GM12872 (cell line): ENCODE measurements around the gene PUS3.

Source experiments
- TF ChIP-seq, protein P1 (sequence below): IDR thresholded peaks from 3 replicates; pipeline ENCODE4 v1.5.1; 2011; ENCODE audit warnings: low read depth, mild to moderate bottlenecking, low read length, moderate library complexity; ENCODE audit not compliant: insufficient read depth

Gene PUS3

DNA sequence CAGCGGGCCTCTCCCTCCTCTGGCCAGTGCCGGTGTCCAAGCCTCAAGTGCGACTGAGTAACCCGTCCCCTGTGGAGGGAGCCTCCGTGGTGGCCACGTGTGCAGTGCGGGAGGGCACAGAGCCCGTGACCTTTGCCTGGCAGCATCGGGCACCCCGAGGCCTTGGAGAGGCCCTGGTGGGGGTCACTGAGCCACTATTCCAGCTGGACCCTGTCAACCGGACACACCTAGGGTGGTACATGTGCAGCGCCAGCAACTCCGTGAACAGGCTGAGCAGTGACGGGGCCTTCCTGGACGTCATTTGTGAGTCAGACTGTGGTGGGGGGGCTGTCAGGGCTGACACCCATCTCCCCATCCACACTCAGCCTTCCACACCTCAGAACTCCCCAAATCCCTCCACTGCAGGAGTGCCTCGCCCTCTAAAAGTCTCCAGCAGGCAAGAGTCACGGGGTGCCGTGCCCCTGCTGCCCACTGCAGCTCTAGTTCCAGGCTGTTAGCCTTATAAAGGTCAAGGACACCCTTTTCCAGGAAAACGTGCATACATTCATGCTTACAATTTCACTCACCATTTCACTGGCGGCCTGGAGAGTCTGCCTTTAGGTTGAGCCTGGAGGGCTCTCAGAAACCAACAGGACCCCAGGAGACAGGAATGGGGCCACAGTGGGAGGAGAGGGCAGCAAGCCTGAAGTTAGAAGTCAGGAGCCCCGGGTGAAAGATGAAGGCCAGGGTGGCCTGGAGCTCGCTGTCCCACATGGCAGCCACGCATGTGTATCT lies 45.5 kb upstream of the PUS3 start:
- TF ChIP-seq, protein P1, sequence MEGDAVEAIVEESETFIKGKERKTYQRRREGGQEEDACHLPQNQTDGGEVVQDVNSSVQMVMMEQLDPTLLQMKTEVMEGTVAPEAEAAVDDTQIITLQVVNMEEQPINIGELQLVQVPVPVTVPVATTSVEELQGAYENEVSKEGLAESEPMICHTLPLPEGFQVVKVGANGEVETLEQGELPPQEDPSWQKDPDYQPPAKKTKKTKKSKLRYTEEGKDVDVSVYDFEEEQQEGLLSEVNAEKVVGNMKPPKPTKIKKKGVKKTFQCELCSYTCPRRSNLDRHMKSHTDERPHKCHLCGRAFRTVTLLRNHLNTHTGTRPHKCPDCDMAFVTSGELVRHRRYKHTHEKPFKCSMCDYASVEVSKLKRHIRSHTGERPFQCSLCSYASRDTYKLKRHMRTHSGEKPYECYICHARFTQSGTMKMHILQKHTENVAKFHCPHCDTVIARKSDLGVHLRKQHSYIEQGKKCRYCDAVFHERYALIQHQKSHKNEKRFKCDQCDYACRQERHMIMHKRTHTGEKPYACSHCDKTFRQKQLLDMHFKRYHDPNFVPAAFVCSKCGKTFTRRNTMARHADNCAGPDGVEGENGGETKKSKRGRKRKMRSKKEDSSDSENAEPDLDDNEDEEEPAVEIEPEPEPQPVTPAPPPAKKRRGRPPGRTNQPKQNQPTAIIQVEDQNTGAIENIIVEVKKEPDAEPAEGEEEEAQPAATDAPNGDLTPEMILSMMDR, result no peak

DNA sequence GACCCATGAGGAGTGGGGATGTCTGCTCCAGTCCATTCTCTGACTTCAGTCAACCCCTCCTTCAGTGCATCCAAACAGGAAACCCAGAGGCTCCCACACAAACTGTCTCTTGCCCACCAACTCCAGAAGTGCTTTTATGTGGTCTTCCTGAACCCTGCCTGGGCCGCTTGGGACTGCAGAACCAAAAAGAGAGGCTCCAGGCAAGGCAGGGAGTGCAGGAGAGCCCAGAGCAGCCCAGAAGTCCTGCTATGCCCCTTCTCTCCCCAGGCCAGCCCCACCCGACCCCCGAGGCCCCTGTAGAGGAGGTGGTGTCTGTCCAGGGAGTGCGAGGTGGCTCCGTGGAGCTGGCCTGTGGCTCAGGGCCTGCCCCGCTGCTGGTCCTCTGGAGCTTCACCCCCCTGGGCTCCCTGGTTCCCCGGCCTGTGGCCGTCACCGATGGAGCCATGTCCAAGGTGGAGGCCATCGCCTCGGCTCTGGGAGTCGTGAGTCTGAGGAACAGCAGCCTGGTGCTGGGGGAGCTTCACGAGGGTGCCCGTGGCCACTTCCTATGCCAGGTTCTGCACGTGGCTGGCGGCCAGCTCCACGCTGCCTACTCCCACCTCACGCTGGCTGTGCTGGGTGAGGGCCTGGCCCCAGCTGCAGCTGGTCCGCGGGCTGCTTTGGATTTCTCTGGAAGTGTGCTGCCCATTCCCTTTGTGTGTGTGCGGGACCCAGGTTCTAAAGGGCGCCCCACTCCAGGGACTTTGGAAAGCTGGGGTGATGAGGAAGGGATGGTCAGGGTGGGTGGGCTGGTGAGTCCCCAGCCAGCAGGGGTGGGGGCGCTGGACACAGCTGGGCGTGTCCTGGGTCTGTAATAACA lies 44.6 kb upstream of the PUS3 start:
- TF ChIP-seq, protein P1, result no peak

DNA sequence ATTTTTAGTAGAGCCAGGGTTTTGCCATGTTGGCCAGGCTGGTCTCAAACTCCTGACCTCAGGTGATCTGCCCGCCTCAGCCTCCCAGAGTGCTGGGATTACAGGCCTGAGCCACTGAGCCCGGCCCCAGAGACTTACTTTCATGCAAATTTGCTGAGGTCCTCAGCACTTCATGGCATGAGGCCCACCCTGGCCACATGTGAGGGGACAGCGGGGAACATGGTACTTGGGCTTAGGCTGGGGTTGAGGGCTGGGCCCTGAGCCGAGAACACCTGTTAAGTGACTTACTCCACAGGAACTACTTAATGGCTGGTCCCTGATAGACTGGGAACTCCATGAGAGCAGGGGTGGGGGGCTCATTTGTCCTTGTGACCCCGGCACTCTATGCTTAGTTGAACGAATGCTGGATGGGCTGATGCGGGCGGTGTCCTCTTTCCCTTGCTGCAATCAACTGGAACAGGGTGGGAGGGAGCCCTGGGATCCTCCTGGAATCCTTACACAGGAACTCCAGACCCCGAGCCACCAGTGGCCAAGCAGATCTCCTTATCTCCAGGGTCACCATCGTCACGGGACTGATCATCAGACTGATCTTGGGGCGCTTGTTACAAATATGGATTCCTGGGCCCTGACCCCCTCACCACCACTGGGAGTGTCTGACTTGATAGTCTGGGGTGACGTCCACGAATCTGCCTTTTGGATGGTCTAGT lies 43.9 kb upstream of the PUS3 start:
- TF ChIP-seq, protein P1, result no peak

DNA sequence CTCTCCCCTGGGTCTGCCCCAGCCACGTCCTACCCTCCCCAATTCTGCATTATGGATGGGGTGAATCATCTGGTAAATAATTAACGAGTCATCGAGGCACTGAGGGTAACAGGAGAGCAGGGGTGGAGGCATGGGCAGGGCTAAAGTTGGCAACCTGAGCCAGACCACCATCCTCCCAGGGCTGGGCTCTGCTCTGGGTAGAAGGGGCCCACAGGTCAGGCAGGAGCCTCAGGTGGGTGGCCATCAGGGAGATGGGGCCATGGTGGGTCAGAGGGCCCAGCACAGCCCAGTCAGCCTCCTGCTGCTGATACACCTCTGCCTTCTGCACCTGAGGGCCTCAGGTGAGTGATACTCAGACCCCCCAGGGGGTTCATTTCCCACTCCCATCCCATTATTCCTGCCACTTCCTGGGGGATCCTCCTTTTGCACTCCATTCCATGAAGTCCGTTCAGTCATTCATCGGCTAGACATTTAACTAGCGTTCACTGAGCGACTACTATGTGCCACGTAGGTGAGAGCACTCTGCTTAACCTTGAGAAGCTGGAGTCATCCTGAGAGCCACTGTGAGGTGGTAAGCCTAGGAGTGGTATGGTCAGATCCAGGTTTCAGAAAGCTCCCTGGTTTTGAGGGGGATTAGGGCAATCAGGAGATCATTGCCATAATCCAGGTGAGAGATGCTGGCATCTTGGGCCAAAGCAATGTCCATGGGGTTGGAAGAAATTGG lies 43.0 kb upstream of the PUS3 start, which contains the start of gene VSIG10L2:
TSS of gene VSIG10L2 (plus strand) at position 248 of the 724 bp plus-strand sequence. CDS start at position 260, 12 bp downstream.
- TF ChIP-seq, protein P1, result no peak

DNA sequence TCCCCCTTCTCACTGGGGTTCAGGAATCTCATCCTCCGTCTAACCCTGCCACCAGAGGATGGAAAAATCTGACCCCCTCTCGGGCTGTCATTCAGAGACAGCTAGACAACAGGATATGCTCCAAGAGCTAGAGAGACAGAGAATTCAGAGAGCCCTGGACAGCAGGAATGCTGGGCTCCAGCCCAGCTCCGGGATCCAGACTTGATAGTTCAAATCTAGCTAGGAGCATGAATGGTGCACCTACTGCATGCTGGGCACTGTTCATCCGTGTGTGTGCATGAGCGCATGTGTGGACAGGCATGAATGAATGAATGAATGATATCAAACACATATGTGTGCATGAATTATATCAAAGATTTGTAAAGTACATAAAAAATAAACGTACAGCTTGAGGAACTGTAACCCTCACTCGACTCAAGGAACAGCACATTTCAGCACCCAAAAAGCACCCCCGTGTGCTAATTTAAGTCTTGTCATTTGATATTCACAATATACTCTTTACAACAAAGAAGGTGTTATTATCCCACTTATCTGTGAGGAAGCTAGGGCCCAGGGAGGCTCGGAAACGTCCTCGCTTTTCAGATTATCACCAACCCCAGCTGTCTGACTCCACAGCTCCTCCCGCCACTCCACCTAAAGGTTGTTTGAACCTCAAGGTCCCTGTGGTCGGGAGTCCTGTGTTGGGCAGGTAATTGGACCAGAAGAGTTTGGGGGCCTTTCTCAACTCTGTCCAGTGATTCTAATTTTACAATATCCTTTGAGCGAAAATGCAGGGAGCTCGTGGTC lies 42.2 kb upstream of the PUS3 start:
- TF ChIP-seq, protein P1, result no peak

DNA sequence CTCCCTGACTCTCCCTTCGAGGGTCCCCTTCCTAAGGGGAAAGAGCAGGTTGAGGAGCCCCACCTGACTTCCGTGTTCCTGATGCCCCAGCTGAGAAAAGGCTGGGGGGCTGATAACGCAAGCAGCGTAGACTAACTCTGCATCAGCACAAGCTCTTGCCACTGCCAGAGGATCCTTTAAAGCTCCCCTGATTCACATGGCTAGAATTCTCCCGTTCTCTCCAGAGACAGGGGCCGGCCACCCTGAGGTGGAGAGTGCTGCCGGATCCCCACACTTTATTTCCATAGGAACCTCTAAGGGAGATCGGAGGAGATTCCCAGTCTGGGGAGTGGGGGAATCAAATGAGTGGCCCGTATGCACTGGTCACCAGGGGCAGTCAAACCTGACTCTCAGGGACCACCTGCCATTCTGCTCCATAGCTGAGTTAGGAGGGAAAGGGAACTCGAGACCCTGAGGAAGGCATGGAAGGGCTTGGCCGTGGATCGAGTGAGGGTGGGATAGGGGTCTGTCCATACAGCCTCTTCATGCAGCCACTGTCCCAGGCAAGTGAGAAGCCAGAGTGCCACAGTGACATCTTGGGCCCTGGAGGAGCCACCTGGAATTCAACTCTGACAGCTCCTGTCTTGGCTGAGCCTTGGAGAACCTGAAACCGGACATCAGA lies 41.5 kb upstream of the PUS3 start:
- TF ChIP-seq, protein P1, result no peak
